HepG2 (cell line): ENCODE measurements around the gene SFPQ. TPM values are rescaled to one million over a fixed set of nuclear protein-coding genes. Genes with fewer than 3 reads are reported as not detected.

ENCODE experiments used
- FOXC1 ChIP-seq: sonication (generic); formaldehyde crosslinking; IDR thresholded peaks from 2 replicates; pipeline ENCODE4 v1.8.0; 2022; ENCODE audit warnings: mild to moderate bottlenecking, missing genetic modification reagents, borderline replicate concordance
- FOXK1 ChIP-seq: sonication (generic); formaldehyde crosslinking; IDR thresholded peaks from 2 replicates; pipeline ENCODE4 v1.4.0; 2020; ENCODE audit warnings: low read depth, missing genetic modification reagents, borderline replicate concordance
- GMEB1 ChIP-seq: sonication (generic); formaldehyde crosslinking; IDR thresholded peaks from 2 replicates; pipeline ENCODE4 v1.5.1; 2020; ENCODE audit warnings: missing genetic modification reagents, mild to moderate bottlenecking, borderline replicate concordance
- KDM5B ChIP-seq: sonication (generic); formaldehyde crosslinking; IDR thresholded peaks from 2 replicates; pipeline ENCODE4 v1.4.0; 2020; ENCODE audit warnings: missing genetic modification reagents, mild to moderate bottlenecking, borderline replicate concordance
- MAZ ChIP-seq, 2 experiments: sonication (generic) in 1 of 2; formaldehyde crosslinking in 1 of 2; IDR thresholded peaks; 2 replicates each; pipeline versions ENCODE4 v1.5.0 to v1.6.1; 2012 to 2020; ENCODE audit warnings: low read depth in 2 of 2, mild to moderate bottlenecking in 2 of 2, borderline replicate concordance in 1 of 2, improper control_type of control experiment in 1 of 2, low read length in 1 of 2, missing genetic modification reagents in 1 of 2, moderate library complexity in 1 of 2
- NKX3-1 ChIP-seq: sonication (generic); formaldehyde crosslinking; IDR thresholded peaks from 2 replicates; pipeline ENCODE4 v1.5.0; 2020; ENCODE audit warnings: missing genetic modification reagents
- SMARCC2 ChIP-seq: fragments of 450-650 bp; IDR thresholded peaks from 2 replicates; pipeline ENCODE4 v1.6.1; 2017; ENCODE audit warnings: antibody characterized with exemption, mild to moderate bottlenecking
- ZKSCAN5 ChIP-seq: sonication (generic); formaldehyde crosslinking; IDR thresholded peaks from 2 replicates; pipeline ENCODE4 v1.5.1; 2020; ENCODE audit warnings: mild to moderate bottlenecking, missing genetic modification reagents
- ZNF513 ChIP-seq: sonication (generic); formaldehyde crosslinking; conservative IDR thresholded peaks from 2 replicates; pipeline ENCODE4 v1.5.0; 2020; ENCODE audit warnings: missing genetic modification reagents
- ZNF589 ChIP-seq: sonication (generic); formaldehyde crosslinking; conservative IDR thresholded peaks from 2 replicates; pipeline ENCODE4 v1.8.0; 2022; ENCODE audit warnings: mild to moderate bottlenecking, moderate library complexity, missing genetic modification reagents
- ZNF646 ChIP-seq: sonication (generic); formaldehyde crosslinking; IDR thresholded peaks from 2 replicates; pipeline ENCODE4 v1.9.0; 2021; ENCODE audit warnings: mild to moderate bottlenecking, missing genetic modification reagents
- ZNF766 ChIP-seq: sonication (generic); formaldehyde crosslinking; IDR thresholded peaks from 2 replicates; pipeline ENCODE4 v1.5.0; 2020; ENCODE audit warnings: missing genetic modification reagents, borderline replicate concordance
- polyA plus RNA-seq, 8 experiments: library from polyadenylated mRNA; depleted of rRNA in 3 of 8; stranded (reverse) in 7 of 8; unstranded in 1 of 8; fragments of >200 nt; fragmentation: Illumina TruSeq in 4 of 8; extraction: Trizol in 4 of 8; gene quantifications; 2 replicates each; pipeline versions ENCODE4 v1.2.1 to v1.2.3, GENCODE V29; 2011 to 2016; ENCODE audit warnings: low read depth in 4 of 8, missing spikeins in 1 of 8, mixed read lengths in 1 of 8; ENCODE audit not compliant: insufficient read depth in 1 of 8
- total RNA-seq, 5 experiments: library from RNA; depleted of rRNA; stranded (reverse); fragments of >200 nt; fragmentation: Illumina TruSeq; extraction: Trizol; gene quantifications; 2 replicates each; pipeline ENCODE4 v1.2.3, GENCODE V29; 2016; ENCODE audit warnings: low read depth in 1 of 5
- TF ChIP-seq, protein P1 (sequence below): IDR thresholded peaks from 2 replicates; pipeline ENCODE4 v1.4.0; 2020; ENCODE audit warnings: mild to moderate bottlenecking, missing genetic modification reagents

Gene SFPQ
- total and polyA plus RNA-seq, 2 of the 13 experiments (the other 11 are each of a cell fraction or from before 2014, with no cell fraction given) = 101 to 292 TPM

GRCh38 chr1:35188578-35189392 is 4.2 kb downstream of the SFPQ start (continued):
- TF ChIP-seq ZNF646 (CRISPR knock-in tag) (no peak), MAZ (IDR thresholded peaks at IDR 0.05; ENCODE audit: borderline replicate concordance, low read depth, low read length) (no peak), MAZ (CRISPR knock-in tag; IDR thresholded peaks at IDR 0.05; ENCODE audit: low read depth) (no peak), ZNF766 (no peak), KDM5B (CRISPR knock-in tag) (no peak), FOXK1 (CRISPR knock-in tag) (no peak), NKX3-1 (CRISPR knock-in tag) (0 out of 2 replicates have a peak, but pooled peaks have one; percentile 35), ZKSCAN5 (CRISPR knock-in tag) (no peak), GMEB1 (CRISPR knock-in tag) (no peak), ZNF589 (CRISPR knock-in tag) (no peak), ZNF513 (CRISPR knock-in tag) (no peak), SMARCC2 (no peak), FOXC1 (CRISPR knock-in tag) (no peak)
- TF ChIP-seq, protein P1, sequence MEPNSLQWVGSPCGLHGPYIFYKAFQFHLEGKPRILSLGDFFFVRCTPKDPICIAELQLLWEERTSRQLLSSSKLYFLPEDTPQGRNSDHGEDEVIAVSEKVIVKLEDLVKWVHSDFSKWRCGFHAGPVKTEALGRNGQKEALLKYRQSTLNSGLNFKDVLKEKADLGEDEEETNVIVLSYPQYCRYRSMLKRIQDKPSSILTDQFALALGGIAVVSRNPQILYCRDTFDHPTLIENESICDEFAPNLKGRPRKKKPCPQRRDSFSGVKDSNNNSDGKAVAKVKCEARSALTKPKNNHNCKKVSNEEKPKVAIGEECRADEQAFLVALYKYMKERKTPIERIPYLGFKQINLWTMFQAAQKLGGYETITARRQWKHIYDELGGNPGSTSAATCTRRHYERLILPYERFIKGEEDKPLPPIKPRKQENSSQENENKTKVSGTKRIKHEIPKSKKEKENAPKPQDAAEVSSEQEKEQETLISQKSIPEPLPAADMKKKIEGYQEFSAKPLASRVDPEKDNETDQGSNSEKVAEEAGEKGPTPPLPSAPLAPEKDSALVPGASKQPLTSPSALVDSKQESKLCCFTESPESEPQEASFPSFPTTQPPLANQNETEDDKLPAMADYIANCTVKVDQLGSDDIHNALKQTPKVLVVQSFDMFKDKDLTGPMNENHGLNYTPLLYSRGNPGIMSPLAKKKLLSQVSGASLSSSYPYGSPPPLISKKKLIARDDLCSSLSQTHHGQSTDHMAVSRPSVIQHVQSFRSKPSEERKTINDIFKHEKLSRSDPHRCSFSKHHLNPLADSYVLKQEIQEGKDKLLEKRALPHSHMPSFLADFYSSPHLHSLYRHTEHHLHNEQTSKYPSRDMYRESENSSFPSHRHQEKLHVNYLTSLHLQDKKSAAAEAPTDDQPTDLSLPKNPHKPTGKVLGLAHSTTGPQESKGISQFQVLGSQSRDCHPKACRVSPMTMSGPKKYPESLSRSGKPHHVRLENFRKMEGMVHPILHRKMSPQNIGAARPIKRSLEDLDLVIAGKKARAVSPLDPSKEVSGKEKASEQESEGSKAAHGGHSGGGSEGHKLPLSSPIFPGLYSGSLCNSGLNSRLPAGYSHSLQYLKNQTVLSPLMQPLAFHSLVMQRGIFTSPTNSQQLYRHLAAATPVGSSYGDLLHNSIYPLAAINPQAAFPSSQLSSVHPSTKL (CRISPR knock-in tag) = 0 out of 2 replicates have a peak, but pooled peaks have one; percentile 30
